CD4-positive, alpha-beta T cell treated with Interleukin-6 at 100 ng/mL for 8 hours (primary cell): ENCODE data around the gene TOP3B.
"Not testable (repeated sequence)": the region's sequence is repeated elsewhere in the genome, so short reads cannot be mapped to it uniquely, and the experiment has no call there.

Experiments
- DNase-seq: peaks from one replicate; pipeline ENCODE4 v3.0.0-alpha.2; 2020; ENCODE audit warnings: mixed read lengths, low spot score

The TOP3B gene

GRCh38 chr22:21944871-21945270 lies 37.7 kb downstream of the TOP3B start:
- no peak for DNase-seq

- DNase-seq, result no peak
Observed at GRCh38 chr22:21943571-21944448, 38.8 kb downstream of the TOP3B start.

DNA sequence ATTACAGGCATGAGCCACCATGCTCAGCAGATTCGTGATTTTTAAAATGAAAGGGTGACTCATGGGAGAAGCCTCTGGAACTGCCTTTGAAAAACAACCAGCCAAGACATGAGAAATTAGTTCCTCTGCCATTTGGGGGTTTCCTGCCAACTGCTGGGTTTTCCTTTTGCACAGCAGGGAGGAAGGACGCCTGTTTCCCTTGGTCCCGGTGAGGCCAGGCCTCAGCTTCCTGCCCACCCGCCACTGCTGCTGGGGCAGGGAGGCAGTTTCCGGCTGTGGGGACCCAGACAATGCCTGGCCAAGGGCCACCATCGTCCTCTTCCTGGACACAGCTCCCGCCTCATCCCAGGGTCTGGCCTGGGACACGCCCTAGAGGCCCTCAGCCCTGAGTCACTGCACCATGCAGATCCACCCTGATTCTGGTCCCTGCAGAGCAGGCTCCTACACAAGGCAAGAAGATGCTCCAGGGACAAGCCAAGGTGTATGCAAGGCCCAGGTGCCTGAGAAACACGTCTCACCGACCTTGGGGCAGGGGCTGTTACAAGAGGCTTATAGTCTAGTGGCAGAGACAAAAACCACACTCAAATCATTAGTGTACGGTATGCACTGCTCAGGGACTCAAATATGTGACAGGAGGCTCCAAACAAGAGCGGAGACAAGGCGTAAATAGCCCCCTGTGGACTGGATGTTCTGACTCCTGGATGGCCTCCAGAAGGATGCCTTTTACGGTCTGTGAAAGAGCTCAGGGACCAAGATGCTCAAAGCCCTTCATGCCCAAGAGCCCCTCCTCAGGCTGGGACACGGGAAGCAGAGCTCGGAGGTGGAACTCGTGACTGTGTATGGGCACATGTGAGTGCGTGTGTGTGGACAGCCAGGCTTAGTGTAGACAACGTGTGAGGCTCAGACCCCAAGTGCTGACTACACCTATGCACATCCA lies 39.9 kb downstream of the TOP3B start:
- peak; percentile 13 for DNase-seq

DNA sequence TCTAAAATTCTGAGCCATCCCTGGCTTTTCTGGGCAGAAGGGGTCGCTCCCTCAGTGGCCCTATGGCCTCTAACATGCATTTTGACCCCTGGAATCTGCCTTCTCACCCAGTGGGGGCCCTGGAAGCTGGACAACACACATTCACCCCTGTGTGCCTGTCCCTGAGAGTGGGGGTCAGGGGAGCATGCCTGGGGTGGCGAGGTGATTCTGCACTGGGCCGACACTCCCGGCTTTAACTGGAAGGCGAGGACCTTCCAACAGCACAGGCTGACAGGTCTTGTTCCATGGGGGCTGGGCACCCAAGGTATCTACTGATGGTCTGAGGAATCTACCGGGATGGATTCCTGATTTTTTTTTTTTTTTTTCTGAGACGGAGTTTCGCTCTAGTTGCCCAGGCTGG lies 40.7 kb downstream of the TOP3B start:
- no peak for DNase-seq

- DNase-seq, result no peak
Observed at GRCh38 chr22:21940521-21940920, 42.1 kb downstream of the TOP3B start.

DNA sequence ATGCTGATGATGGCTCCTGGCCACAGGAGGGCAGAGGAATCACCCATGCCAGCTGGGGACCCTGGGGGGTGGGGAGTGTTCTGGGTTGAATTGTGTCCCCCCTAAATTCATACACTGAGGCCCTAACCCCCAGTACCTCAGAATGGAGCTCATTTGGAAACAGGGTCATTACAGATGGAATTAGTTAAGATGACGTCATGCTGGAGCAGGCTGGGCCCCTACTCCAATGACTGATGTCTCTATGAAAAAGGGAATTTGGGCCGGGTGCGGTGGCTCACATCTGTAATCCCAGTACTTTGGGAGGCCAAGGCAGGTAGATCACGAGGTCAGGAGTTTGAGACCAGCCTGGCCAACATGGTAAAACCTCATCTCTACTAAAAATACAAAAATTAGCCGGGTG lies 42.7 kb downstream of the TOP3B start:
- not testable (repeated sequence) for DNase-seq

GRCh38 chr22:21939461-21939913 lies 43.1 kb downstream of the TOP3B start:
- DNase-seq, result no peak

DNA sequence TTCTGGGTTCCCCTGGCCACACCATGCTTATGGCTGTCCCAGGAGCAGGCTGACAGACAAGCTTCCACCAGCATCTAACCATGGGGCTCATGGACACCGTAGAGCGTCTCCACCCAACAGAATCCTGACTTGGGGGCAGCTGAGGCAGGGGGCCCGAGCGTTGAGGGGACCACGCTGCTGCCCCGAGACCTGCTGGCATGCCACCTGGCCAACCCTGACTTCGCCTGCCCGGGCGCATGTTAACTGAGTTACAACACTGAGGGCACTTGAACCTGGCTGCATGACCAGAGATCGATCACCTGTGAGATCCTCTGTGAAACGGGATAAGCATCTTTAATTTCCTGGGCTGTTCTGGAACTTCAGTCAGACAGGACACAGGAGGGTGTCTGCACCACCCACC lies 43.7 kb downstream of the TOP3B start:
- DNase-seq, result no peak

DNA sequence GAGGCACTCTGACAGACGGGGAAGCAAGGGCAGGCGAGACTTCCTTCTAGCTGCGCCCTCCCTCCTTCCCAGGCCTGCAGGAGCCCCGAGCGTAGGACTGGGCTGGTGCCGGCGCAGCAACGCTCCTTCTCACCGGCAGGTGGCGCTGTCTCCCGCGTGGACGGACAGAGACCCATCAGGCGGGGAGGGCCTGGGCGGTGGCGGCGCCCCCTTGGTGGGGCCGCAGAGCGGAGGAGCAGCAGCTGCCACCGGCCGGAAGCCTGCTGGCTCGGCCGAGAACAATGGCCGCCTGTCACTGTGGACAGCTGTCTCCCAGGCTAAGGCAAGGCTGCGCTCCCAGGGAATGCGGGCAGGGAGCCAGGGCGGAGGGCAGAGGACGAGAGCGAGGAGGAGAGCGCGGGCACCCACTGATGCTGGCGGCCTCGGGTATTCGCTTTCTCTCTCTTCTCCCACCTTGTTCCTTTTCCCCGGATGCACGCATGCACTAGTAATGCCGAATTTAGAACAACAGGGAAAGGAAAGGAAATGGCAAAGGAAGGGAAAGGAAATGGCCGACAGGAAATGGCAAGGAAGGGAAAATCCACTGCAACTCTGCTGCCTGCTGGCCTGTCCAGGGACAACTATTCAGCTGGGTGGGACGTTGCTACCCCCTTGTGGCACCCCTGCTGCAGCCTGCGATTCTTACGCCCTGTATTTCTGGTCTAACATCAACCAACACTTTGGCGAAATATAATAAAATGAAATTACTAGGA lies 44.3 kb downstream of the TOP3B start:
- DNase-seq, result peak; percentile 89

- no peak for DNase-seq
Observed at GRCh38 chr22:21937821-21938070, 44.8 kb downstream of the TOP3B start.

DNA sequence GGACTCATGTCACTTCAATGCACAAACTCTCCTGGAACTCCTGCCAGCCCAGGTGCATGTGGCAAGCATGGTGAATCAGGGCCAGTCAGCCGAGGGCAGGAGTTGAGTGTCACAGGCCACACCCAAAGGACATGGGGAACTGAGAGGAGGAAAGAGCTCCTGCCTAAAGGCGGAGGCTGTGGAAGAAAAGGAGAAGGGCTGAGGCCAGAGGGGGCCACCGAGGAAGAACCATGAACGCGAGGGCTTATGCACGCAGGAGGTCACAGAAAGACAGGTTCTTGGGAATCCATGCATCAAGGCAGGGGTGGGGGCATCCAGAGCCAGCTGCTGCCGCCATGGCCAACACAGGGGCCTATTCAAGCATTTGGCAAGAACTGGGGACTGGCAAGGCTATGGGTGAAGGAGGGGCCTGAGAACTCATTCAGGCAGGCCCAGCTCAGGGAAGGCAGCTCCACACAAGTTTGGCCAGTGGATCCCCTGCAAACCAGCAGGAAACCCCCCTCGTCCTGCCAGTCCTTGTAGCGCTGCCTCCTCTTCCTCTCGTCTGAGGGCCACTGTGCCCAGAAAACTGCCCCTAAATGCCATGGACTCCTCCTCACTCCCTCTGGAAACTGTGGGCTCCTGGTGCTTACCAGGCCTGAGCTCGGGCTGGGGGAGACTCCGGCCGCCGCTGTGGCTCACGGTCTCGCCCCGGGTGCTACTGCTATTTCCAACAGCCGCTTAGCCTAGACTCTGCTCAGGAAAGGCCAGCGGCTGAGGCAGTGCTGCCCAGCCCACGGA lies 45.4 kb downstream of the TOP3B start:
- DNase-seq, result no peak

DNA sequence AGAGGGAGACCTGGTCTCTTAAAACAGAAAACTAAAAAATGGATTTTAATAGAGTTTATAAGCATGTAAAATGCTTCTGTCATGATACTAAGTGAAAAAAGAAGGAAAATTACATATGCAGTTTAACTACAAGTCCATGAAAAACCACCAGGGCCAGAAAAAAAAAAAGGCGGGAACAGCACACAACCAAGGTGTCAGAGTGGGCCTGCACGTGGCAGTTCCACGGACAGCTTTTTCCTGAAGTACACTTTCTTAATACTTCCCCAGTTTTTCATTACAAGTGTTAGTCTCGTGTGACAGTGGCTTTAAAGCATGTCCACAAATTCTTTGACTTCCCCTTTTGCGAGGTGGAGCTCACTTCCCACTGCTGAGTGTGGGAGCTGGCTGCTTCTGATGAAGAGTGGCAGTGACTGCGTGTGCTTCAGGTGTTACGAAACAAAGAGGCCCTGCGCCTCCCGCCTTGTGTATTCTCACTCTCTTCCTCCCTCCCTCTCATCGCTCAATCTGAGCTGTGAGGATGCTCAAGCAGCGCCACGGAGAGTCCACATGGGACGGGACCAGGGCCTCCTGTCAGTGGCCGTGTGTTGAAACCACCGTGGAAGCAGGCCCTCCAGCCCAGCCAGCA lies 46.3 kb downstream of the TOP3B start:
- DNase-seq, result no peak

GRCh38 chr22:21933910-21934309 lies 48.7 kb downstream of the TOP3B start:
- no peak for DNase-seq

GRCh38 chr22:21933413-21933812 lies 49.2 kb downstream of the TOP3B start:
- no peak for DNase-seq

- no peak for DNase-seq
Observed at GRCh38 chr22:21932347-21932746, 50.2 kb downstream of the TOP3B start.

DNA sequence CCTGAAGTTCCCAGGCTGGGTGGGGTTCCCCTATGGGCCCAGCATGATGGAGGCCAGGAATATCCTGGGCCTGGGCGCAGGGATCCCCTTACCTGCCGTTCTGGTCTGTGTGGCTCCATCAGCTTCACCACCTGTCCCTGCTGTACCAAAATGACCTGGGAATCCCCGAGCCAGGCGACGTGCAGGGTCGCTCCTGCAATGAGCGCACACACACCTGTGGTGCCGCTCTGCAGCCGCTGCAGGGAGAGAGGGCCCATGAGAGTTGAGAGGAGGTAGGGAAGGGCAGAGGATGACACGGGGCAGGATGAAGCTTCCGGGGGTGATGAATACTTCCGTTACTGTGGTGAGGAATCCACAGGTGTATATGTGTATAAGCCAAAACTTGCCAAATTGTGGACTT lies 51.5 kb downstream of the TOP3B start:
- DNase-seq, result no peak

DNA sequence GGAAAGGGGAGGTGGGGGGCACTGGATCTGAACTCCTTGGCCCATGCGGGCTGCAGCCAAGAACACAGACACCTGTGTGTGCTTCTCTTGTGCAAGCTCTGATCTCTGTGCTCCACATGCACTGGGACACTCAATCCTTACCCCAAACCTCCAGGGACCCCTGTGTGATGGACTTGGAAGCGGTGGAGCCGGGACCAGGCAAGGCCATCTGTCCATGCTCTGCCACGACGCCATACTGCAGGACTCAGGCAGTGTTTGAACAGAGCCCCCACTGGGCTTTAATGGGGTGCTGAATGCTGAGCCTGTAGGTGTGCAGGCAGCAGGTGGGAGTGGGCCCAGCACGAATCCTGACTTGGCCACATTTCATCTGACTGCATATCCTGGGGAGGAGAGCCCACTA lies 53.3 kb downstream of the TOP3B start:
- no peak for DNase-seq

DNA sequence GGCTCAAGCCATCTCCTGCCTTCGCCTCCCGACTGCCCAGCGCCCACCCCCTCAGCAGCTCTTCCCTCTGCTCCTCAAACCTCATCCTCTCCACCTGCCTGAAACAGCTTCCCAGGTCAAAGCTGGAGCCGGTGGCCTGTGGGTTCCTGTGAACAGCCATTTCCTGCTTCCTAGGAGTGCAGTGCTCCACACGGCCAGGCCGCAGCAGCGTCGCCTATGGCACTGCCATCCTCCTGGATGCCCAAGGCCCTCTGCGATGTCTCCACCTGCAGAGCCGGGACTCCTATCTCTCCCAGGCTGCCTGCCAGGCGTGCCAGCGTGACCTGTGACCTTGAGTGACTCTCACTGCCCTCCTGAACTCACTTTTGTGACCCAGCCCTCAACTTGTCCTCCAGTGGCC lies 54.5 kb downstream of the TOP3B start:
- no peak for DNase-seq

DNA sequence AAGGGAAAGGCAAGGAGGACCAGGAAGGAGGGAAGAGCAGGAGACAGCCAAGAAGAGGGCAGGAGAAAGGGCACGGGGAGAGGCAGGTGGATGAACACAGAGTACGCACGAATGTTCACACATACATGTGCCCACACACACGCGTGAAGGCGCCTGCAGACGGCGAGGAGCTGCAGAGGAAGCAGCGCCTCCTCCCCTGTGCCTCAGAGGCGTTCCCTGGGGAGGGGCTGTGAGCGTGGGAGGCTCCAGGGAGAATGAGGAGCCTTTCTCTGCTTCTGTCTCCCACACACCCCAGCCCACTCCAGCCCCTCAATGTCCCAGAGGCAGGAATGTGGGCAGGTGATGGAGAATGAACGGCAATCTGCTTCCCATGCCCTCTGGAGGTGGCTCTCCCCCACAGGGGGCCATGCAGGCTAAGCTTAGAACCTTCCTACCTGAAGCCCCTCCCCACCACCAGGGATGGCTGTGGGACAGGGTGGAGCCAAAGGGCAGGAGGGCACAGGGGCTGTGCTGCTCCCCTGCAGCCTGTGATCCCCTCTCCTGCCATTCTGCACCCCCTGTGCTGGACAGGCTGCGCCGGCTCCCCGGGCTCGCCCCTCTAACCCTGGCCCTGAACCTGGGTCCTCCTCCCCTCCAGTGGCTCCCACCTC lies 55.3 kb downstream of the TOP3B start:
- no peak for DNase-seq

DNA sequence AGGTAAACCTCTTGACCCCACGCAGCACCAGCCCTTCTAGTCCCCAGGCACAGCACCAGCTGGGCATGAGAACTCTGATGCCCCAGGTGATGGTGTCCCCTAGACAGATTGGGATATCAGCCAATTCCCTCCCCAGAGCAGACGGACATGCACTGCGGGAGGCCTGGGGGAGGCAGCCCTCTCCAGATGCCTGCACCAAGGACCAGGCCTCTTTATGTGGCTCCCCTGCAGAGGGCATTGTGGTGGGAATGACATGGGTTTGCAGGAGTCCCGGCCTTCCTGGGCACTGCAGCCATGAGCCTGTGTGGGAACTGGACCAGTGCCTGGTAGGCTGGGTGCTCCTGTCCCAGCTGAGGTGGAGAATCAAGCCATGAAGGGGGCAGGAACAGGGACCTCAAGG lies 55.9 kb downstream of the TOP3B start:
- no peak for DNase-seq

- no peak for DNase-seq
Observed at GRCh38 chr22:21923163-21923561, 59.4 kb downstream of the TOP3B start.
